NCI-H1436 treated with DMSO at 0.1 percent for 48 hours (cell line): ENCODE results near the gene B3GALT6.

Source experiments
- DNase-seq: peaks from one replicate; lab custom pipeline; 2025; lab: John Stamatoyannopoulos, UW

Gene B3GALT6

GRCh38 chr1:1232796-1233566 is 944 bp downstream of the B3GALT6 start:
- DNase-seq = no peak

DNA sequence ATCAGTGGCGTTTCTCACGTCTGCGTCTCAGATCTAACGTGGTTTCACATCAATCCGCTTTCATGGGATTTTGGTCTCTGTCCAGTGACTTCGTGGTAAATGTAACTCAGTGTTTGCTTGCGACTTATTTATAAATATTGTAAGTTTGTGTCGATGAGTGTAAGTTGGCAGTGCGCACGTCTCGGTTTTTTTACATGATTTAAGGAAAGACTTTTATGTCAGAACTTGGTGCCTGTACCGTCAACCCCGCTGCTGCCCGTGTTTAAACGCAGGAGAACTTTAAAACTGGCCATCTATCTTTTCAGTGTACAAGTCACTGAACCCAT is 1.5 kb downstream of the B3GALT6 start:
- no peak for DNase-seq

GRCh38 chr1:1234180-1234808 is 2.3 kb downstream of the B3GALT6 start:
- DNase-seq = no peak

DNA sequence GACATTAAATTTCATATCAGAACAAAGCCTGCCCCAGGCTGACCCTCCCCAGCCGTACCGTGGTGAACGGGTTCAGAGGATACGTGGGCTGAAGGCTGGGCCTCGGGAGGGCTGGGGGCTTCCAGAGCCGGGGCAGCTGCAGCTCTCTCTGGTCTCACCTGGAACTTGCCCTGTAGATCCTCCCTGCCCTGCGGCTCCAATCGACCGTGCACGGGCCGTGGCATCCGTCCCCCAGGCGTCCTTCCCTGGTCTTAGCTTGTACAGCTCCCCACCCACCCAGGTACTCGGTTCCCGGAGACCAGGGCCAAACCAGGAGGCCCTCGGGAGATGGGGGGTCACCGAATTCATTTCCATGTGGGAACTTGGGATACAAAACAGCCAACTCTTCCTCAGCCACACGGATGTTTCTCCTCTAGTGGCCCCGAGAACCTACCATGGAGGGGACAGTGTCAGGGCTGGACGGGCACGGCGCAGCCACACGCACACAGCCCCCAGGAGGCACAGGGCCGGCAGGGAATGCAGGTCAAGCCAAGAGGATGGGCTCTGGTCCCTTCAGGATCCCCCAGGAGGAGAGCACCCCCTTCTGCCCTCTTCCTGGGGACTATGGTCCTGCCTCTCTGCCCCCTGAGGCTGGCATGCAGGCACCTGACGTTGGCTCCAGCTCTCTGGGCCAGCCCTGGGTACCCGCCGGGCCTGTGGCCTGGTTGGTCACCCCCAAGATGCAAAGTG is 3.1 kb downstream of the B3GALT6 start:
- no peak for DNase-seq

GRCh38 chr1:1236176-1236763 is 4.2 kb downstream of the B3GALT6 start:
- no peak for DNase-seq

DNA sequence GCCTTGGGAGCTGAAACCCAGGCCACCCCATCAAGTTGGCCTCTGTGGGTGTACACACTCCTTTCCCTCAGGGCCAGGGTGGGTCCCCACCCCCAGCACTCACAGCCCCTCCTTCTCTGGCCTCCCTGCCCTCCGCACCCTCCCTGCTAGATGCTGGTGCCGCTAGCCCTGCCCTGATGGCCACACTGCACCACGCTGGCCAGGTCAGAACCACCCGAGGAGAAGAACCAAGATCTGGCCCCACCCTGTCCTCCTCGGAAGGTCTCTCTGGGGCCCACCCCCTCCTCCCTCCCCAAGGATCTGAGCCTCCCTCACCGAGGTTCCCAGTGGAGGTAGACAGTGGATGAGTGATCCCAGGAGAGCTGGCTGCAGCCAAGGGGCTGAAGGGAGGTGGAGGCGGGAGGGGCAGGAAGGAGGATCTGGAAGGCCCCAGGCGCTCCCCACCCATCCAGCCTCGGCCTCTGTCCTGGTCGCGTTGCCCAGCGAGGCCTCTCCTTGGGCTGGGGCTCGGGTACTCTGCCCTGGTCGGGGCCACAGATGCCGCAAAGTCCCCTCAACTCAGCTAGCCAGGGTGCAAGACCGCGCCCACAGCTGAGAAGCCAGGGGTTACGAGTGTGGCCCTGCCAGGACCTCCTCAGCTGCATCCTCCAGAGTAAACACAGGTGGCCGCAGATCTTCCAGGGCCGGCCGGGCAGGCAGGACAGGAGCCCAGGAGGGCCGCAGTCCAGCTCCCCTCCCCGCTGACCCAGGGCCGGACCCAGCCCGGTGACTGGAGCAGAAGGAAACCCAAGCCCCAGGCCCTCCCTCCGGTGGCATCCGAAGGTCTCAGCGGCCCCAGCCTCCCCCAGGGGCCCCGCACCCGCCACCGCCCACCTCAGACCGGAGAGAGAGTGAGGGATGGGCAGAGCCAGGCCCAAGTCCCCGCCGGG is 5.2 kb downstream of the B3GALT6 start:
- DNase-seq = no peak

DNA sequence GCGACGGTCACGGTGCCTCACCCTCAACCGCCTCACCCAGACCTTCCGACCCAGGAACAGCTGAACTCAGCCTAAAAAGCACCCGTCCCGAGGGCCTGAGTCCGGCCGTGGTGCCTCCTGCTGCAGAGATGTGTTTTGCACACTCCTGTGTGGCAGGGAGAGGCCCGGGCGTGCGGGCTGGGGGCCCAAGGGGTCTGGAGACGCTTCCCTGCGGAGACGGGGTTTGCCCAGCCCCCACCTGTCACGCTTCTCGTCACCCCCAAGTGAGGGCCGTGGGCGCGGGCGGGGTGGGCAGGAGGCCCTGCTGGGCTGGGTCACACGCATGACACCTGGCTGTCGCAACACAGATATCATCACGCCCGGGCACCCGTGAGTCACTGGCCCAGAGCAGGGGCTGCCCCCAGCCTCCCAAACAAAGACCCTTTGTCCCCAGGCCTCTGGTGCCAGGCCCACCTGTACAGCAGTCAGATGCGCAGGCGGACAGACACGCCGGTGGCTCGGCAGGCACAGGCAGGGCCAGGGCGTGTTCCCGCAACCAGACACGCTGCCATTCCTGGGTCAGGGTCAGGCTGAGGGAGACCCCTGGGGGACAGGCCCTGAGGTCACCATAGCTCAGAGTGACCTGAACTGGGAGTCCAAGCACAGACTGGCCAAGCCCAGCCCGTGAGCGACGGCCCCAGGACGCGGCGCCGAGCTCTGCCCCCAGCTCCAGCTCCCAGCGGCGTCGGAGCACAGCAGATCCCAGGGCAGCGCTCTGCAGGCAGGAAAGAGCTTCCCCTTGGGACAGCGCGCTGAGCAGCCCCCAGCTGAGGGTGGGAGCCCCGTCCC is 6.1 kb downstream of the B3GALT6 start:
- no peak for DNase-seq

- DNase-seq = no peak
Observed at GRCh38 chr1:1238702-1239178, 6.7 kb downstream of the B3GALT6 start.

DNA sequence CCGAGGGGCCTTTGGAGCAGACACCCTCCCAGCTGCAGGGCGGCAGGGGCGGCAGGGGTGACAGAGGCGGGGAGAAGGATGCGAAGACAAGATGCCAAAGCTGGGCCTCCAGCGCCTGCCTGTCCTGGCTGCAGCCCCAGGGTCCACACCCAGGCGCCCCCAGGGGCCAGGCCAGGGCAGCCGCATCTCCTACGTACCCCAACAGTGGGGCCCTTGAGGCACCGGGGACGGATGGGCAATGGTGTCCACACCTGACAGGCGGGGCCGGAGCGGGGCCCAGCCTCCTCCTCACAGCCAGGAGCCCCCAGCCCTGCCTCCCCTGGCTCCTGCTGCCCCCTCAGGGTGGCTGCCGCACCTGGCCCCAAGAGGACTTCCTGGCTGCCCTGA is 7.2 kb downstream of the B3GALT6 start:
- no peak for DNase-seq

GRCh38 chr1:1239614-1240347 is 7.7 kb downstream of the B3GALT6 start:
- DNase-seq = no peak

- no peak for DNase-seq
Observed at GRCh38 chr1:1240348-1240732, 8.3 kb downstream of the B3GALT6 start.

GRCh38 chr1:1240822-1241587 is 9.0 kb downstream of the B3GALT6 start:
- DNase-seq = no peak

- DNase-seq = no peak
Observed at GRCh38 chr1:1241588-1242219, 9.7 kb downstream of the B3GALT6 start.

DNA sequence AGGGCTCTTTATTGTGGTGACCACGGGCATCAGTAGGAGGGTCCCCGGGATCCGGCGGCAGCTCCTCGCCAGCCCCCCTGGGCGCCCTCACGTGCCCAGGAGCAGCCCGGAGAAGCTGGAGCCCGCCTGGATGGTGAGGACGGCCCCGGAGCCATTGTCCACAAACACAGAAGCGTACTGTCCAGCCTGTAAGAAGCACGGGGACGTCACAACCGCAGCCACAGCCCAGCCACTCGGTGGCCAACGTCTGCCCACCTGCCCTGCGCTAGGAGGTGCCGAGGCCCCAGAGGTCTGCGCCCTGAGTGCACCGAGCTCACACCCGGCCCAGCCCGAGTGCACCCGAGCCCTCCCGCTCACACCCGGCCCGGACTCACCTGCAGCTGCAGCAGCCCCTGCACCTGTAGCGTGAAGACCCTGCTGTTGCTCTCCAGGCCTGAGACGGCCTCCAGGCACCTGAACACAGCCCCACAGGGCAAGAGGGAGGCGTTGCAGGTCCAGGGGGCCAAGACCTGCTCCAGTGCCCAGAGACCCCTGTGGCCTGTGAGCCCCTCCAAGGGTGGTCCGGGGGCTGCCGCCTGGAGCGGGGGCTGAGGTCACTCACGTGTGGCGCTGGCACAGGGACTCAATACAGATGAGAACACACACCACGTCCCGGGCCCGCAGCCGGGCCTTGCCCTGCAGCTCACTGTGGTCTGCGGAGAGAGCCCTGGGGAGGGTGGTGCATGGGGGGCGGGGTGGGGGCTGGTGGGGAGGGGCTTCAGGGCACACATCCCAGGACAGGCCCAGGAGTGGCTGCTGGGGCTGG is 10.6 kb downstream of the B3GALT6 start:
- no peak for DNase-seq

- DNase-seq = no peak
Observed at GRCh38 chr1:1243266-1243660, 11.2 kb downstream of the B3GALT6 start.

DNA sequence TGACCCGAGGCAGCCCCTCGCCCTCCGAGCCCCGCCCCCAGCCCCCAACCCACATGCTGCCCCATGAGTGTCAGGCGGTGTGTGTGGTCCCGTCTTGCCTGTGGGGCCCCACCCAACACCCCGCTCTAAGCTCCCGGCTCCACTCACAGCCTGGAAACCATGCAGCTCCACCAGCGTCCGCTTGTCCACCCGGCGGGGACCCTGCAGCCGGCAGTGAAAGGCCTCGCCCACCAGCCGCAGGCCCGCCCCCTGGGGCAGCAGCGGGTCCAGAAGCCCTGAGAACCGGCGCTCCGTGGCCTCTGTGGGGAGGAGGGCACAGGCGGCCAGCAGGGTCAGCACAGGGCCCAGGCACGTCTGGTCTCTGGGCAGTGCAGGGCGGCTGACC is 11.8 kb downstream of the B3GALT6 start:
- DNase-seq = no peak

GRCh38 chr1:1244192-1244811 is 12.3 kb downstream of the B3GALT6 start:
- no peak for DNase-seq
